ENCODE measurements around the gene ELL.
"Not testable (repeated sequence)": the region's sequence is repeated elsewhere in the genome, so short reads cannot be mapped to it uniquely, and the experiment has no call there.

Gene ELL

DNA sequence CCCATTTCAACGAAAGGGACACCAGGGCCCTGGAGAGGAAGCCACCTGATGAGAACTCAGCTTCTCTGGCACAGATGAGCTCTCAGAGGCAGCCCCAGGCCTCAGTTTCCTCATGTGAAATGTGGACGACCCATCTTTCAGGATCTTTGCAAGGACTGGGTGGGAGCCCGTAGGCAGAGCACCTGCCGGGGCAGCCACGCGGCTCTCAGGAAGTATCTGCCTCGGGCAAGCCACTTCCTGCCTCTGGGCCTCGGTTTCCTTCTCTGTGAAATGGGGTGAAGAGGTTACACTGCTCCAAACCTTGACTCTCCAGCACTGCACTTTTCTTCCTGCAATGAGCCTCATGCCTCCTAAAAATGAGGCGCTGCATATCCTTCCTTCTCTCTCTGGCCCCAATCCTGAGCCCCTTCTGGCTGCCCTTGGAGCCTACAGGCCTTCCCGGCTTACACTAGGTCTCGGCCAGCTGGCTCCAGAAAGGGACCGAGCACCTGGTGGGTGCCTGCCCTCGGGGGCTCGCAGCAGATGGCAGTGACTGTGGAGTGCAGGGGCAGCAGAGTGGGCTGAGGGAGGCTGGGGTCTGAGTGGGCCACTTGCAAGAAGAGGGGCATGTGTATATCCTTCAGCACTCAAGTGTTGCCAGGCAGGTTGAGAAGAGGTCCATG lies 99.2 kb downstream of the ELL start:
- DNase-seq (ENCODE audit: low spot score) = no peak

DNA sequence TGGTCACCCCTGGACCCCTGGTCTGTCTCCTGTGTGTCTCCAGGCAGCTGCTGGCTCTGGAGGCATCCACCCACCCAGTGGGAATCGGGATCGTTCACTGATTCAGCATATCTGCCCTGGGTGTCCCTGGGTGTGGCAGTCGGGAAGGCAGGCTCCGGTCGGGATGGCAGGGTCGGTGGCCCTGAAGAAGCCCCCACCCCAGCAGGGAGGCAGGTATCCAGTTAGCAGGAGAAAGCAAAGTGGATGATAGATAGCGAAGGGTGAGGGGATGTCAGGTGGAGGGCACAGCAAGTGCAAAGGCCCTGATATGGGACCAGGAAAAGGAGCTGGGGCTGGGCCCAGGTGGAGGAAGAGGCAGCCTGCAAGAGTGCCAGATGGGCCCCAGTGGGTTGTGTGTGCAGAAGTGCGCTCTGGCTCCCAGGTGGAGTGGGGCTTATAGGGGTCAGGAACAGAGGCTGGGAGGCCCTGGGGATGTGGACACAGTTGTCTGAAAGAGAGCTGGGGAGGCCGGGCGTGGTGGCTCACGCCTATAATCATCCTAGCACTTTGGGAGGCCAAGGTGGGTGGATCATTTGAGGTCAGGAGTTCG lies 100.4 kb downstream of the ELL start:
- no peak for DNase-seq (ENCODE audit: low spot score)

DNA sequence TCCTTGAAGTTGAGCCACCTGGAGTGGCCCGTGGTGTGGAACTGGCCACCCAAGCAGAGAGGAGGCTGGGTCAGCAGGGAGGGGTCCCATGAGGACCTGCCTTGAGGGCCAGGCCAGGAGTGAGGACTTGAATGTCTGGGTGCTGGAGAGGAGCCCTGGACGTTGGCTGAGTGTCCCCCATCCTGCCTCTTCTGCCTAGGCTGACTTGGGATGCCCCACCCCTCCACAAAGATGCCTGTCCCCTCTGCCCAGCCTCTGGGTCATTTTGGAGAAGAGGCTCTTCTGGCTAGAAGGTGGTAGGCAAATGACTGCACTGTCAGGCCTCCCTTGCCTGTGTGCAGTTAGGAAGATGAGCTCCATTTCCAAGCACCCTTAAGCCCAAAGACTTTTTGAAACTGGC lies 100.9 kb downstream of the ELL start:
- DNase-seq (ENCODE audit: low spot score) = no peak

DNA sequence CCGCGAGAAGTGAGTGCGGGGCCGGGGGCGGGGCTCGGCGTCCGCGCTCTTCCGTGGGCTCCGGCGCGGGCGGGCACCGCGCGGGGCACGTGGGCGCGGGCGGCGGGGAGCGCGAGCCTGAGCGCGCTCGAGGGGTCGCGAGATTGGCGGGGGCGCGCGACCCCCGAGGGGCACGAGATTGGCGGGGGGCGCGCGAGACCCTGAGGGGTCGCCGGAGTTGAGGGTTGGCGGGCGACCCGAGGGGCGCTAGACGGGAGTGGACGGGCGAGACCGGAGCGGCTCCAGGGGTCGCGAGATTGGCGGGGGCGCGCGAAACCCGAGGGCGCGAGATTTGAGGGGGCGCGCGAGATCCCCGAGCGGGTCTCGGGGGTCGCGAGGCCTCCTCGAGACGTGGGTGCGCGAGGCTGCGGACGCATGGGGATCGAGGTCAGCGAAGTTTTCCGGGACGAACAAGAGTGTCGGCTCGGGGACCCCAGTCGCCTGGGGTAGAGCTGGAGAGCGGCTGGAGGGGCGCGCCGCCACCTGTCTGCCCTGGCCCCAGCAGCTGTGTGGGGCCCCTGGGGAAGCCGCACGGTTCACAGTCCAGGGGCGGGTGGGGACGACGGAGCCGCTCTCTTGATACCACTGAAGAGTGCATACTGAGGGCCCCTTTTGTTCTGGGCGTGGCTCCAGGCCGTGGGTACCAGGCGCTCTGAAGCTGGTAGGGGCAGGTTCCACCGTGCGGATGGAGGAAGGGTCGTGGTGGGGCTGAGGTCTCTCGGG lies 102.0 kb downstream of the ELL start:
- peak; percentile 34 for DNase-seq (ENCODE audit: low spot score)

DNA sequence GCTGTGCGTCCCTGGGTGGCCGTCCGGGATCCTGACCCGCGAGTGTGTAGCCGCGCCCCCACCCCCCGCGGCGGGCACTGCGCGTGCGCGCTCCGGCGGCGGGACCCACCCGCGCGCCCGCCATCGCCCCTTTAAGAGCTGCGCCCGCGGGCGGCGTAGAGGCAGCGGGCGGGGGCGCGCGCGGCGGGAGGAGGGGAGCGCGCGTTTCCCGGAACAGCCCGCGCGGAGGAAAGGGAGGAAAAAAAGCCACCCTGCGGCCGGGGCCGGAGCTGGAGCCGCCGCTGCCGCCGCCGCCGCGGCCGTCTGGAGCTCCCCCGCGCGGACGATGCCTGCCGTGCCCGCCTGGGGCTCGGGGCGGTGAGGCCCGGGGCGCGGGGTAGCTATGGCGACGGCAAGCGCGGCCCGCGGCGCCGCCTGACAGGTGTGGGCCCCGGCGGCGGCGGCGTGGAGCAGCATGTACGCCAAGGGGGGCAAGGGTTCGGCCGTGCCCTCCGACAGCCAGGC lies 102.6 kb downstream of the ELL start, which contains the start of gene SSBP4:
Gene SSBP4, plus strand, starts transcription at position 204 of the 504 bp plus-strand sequence. Its CDS starts 251 bp downstream, at position 455.
- DNase-seq (ENCODE audit: low spot score) = peak; percentile 83

DNA sequence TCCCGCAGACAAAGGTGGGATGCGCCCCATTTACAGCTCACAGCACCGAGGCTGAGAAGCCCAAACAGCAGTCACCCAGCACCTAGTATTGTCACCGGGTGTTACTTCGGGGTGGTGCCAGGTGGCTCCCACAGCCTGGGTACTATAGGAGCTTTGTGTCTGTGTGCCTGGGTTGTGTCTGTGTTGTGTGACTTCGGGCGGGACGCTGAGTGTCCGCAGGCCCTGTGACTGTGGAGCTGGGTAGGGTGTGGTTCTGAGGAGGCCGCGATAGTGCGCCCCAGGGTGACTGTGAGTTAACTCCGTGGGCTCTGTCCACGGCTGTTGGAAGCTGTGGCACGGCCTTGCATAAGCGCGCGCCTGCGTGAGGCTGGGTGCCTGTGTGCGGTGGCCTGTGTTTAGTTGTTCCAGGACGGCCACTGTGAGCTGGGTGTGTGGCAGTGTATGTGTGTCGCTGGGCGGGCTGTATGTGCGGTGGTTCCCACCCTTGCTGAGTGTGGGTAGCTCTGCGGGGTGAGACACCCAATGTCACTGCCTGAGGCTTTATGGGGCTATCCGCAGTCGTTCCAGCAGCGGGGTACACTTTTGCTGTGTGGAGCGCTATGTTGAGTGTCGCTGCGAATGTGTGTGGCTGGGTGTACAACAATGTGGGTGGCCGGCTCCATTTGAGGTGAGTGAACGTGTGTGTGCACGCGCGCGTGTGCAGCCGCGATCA lies 103.2 kb downstream of the ELL start:
- peak; percentile 73 for DNase-seq (ENCODE audit: low spot score)

DNA sequence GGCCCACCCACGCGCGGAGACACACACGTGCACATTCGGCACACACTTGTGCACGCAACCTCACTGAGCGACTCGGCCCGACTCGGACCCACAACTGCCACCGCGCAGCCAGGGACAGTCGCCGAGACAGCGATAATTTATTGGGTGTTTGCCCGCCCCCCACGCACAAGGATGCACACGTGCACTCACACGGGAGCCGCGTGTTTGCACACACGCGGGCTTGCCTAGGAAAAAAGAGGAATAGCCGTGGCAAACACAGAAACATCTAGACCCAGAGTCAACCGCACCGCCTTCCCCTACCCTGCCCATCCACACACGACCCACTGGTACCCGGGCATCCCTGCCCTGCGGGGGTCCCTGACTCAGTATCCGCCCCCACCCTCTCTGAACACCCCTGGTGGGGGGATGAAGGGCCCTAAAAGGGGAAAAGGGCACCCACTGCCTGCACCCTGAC lies 103.8 kb downstream of the ELL start:
- no peak for DNase-seq (ENCODE audit: low spot score)

DNA sequence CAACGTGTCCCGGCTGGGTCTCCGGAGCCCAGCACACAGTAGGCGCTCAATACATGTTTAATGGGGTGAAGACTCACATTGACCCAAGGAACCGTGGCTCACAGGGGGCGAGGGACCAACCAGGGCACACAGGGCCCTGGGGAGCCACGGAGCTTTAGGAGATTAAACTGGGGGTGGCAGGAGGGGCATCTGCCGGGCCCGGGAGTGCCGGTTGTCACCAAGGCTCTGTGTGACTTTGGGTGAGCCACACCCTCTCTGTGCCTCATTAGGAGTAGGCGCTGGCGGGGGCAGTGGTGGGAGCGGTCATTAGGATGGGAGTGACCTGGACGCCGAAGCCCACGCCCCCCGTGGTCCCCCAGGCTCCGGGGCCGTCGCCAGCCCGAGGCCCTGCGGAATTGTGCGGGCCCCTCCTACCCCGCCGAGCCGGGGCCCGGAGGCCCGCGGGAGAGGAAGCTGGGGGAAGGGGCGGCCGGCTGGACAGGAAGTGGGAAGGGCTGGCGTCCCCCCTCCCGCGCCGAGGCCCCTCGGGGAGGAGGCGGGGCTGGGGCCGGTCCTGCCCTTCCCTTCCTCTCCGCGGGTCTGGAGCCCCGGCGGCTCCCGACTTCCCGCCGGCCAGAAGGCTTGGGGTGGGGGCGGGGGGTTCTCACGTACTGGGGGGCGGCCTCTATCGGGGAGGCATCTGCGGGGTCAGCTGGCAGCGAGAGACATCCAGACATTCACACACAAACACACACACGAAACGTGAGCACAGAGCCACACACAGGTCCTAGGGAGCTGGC lies 104.4 kb downstream of the ELL start:
- peak; percentile 84 for DNase-seq (ENCODE audit: low spot score)

DNA sequence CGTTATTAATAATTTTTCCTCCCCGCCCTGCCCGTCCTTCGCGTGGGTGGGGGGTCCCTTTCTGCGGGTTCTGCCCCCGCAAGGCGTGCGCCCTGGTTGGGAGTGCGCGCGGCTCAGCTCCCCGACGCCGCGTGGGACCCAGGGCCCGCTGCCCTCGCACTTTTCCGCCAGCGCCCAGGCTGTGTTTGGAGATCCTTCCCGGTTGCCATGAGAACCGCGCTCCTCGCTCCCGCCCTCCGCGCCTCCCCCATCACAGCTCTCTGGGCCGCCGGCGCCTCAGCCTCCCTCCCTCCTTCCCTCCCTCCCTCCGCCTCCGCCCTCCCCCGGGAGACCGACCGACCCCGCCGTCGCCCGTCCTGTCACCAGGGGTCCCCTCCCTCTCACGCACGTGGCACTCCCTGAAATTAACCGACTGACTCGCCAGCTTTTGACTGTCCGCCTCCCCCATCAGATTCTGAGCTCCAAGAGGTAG lies 105.1 kb downstream of the ELL start:
- peak; percentile 70 for DNase-seq (ENCODE audit: low spot score)

DNA sequence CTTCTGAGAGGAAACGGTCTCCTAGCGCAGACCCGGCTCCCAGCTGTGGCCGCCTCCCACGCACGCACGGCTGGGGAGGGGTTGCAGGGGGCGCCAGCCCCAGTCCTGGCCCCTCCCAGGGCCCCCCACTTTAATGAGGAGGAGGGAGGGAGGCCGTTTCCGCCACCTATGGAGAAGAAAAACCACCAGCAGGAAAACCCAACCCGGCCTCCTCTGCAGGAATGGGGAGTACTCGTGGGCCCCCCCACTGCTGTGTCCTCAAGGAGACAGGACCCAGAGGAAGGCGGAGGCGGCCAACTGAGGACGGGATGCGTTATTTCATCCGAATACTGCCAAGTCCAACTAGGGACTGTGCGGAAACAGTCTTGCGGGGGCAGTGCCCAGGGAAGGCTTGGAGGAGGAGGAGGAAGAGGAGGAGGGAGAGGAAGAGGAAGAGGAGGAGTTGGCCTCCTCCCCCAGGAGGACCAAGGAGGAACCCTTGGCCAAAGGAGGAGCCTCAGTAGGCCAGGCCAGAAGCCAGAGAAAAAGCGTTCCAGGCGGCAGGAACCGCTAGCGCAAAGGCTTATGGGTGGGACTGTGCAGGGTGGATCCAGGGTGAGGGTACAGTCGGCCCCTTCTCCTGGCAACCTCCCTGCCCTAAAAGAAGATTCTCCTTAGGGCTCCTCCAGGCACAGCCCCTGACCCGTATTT lies 106.5 kb downstream of the ELL start:
- DNase-seq (ENCODE audit: low spot score) = no peak

DNA sequence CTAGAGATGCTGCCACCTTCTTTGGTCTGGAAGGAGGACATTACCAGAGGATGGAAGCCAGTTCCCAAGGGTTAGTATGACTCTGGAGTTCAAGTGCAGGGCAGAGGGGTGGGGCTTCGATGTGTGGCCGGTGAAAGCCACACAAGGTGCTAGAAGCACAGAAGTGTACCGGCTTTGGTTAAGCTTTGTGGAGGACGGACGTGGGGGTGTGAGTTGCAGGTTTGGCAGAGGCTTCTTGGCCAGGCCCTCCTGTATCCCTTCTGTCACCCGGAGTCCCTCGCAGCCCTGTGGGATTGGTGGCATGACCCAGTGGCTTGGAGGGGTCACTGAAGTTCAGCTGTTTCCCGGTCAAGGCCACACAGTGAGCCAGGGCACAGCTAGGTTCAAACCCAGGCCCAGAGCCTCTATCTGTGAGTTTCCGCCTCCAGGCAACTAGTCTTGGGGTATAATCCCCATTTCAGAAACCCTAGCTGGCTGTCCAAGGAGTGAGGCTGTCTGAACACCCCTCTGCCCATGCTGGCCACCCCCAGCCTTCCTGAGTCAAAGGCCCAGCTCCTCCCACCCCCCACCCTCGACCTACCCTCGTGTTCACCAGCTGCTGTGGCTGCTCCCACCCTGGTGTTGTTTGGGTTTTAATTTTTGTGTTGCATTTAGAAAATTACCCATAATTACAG lies 107.2 kb downstream of the ELL start:
- DNase-seq (ENCODE audit: low spot score) = no peak

DNA sequence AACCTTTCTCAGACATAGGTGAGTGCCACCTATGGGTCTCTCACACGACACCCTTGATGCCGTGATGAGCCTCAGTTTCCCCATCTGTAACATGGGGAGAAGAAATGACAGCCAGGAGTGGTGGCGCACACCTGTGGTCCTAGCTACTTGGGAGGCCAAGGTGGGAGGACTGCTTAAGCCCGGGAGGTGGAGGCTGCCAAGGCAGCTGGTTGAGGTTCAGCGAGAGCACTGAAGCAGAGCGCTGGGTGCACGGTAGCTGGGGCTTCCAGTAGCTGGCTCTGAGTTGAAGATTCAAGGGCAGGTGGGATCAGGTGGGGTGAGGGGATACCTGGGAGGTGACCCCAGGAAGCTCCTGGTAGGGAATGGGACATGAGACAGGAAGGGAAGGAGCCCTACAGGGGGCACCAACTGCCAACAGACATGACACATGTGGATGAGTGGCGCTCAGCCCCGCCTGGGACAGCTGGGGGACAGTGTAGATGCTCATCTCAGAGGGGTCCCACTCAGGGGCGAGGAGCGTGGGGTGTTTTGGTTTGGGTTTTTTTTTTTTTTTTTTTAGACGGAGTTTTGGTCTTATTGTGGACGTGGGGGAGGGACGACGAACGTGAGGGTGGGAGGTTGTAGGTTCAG lies 109.1 kb downstream of the ELL start:
- DNase-seq (ENCODE audit: low spot score) = no peak

DNA sequence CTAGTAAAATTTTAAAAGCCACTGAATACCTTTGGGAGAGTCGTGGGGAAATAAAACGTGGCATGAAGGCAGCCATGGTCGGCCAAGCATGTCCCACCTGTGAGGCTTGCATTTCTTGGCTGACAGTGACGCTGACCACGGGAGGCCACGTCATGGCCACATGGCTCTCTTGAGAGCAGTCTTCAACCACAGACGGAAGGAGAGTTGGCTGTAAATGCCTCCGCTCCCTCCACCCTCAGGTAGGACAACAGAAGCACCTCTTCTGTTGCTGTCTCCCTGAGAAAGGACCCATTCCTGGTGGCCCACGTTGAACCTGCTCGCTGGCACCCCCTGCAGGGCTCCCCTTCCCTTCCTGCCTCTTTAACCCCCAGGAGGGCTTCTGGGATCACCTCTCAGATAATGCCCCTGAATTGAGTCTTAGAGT lies 113.8 kb downstream of the ELL start:
- no peak for DNase-seq (ENCODE audit: low spot score)

DNA sequence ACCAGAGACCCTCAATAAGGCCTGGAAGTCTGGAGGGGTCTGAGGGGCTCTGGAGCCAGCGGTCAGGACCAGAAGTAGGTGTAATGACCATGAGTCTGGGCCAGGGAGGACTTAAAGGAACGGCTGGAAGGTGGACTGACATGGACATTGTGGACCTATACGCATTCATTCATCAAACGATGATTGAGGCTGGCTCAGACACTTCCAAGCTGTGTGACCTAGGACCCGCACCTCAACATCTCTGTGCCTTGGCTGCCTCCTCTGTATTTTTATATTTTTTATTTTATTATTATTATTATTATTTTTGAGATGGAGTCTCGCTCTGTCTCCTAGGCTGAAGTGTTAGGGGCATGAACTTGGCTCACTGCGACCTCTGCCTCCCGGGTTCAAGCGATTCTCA lies 115.1 kb downstream of the ELL start:
- DNase-seq (ENCODE audit: low spot score) = no peak

DNA sequence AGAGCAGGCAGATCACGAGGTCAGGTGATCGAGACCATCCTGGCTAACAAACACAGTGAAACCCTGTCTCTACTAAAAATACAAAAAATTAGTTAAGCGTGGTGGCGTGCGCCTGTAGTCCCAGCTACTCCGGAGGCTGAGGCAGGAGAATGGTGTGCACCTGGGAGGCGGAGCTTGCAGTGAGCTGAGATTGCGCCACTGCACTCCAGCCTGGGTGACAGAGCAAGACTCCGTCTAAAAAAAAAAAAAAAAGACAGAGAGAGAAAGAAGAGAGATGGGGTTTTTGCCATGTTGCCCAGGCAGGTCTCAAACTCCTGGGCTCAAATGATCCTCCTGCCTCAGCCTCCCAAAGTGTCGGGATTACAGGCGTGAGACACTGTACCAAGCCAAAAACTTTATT lies 116.1 kb downstream of the ELL start:
- not testable (repeated sequence) for DNase-seq (ENCODE audit: low spot score)

DNA sequence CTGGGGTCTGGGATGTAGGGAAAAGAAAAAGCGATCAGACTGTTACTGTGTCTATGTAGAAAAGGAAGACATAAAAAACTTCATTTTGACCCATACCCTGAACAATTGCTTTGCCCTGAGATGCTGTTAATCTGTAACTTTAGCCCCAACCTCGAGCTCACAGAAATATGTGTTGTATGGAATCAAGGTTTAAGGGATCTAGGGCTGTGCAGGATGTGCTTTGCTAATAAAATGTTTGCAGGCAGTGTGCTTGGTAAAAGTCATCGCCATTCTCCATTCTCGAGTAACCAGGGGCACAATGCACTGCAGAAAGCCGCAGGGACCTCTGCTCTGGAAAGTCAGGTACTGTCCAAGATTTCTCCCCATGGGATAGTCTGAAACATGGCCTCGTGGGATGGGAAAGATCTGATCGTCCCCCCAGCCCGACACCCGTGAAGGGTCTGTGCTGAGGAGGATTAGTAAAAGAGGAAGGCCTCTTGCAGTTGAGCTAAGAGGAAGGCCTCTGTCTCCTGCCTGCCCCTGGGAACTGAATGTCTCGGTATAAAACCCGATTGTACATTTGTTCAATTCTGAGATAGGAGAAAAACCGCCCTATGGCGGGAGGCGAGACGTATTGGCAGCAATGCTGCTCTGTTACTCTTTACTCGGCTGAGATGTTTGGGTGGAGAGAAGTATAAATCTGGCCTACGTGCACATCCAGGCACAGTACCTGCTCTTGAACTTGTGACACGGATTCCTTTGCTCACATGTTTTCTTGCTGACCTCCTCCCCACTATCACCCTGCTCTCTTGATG lies 119.2 kb downstream of the ELL start:
- not testable (repeated sequence) for DNase-seq (ENCODE audit: low spot score)

DNA sequence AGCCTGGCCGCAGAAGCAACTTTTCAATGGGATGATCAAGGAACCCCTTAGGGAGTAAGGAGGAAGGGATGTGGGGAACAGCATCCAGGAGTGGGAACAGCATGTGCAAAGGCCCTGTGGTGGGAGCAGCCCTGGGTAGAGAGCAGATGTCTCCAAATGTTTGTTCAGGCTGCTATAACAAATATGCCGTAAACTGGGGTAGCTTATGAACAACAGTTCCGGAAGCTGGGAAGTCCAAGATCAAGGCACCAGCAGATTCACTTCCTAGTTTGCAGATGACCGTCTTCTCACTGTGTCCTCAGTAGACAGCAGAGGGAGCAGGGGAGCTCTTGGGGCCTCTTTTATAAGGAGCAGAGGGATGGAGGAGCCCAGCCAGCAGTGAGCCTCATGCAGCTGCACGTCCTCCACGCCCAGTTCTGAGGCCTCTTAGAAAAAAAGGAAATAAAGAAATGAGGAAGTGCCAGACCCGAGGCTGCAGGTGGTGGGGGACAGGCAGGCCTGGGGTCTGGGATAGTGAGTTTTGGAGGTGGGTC lies 120.2 kb downstream of the ELL start:
- peak; percentile 74 for DNase-seq (ENCODE audit: low spot score)

DNA sequence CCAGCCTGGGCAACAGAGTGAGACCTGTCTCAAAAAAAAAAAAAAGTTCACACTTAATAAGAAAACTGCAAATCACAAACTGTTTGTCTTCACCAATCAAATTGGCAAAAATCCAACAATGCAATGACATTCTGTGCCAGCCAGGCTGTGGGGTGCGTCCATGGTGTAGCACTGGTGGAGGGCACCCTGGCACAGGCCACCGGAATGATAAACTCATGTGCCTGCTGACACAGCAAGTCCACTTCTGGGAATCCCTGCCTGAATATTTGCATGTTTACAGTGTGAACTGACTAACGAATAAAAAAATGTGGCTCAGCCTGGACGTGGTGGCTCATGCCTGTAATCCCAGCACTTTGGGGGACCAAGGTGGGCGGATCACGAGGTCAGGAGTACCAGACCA lies 122.9 kb downstream of the ELL start:
- DNase-seq (ENCODE audit: low spot score) = peak; percentile 43

Measured in RKO (cell line).